ENCODE measurements around the gene CRTC2.

Gene CRTC2

GRCh38 chr1:153945795-153946621, 12.4 kb downstream of the CRTC2 start:
- DNase-seq (ENCODE audit: low read depth in 2 of 2): no peak

DNA sequence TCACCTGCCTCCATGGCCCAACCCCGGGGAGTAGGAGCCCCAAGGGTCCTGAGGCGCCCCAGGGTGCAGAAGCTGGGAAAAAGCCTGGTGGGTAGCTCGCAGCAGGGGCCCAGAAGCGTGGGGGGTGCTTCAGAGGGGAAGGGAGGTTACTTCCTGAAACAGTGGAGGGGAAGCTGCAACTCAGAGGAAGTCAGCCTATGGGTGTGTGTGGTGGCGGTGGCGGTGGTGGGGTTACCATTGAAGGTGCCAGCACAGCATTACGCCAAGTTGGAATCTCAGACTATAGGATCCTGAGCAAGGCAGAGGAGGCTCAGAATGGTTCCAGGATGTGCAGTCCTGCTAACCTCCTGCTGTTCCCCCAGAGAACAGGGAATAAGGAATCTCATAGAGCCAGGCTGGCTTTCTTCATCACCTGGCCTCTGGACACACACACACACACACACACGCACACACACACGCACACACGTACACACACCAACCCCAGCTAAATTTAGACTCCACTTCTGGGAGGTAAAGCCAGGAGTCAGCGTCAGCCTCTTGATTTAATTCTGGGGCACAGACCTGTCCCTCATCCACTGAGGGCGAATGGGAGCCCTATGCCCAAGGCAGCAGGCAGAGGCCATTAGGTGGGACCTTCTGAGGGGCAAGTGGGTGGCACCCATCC, 13.1 kb downstream of the CRTC2 start:
- DNase-seq (ENCODE audit: low read depth in 2 of 2): no peak

- no peak for DNase-seq (ENCODE audit: low read depth in 2 of 2)
Observed at GRCh38 chr1:153944827-153945117, 13.6 kb downstream of the CRTC2 start.

- no peak for DNase-seq (ENCODE audit: low read depth in 2 of 2)
Observed at GRCh38 chr1:153944005-153944826, 14.2 kb downstream of the CRTC2 start.

GRCh38 chr1:153942766-153943549, 15.5 kb downstream of the CRTC2 start:
- no peak for DNase-seq (ENCODE audit: low read depth in 2 of 2)

DNA sequence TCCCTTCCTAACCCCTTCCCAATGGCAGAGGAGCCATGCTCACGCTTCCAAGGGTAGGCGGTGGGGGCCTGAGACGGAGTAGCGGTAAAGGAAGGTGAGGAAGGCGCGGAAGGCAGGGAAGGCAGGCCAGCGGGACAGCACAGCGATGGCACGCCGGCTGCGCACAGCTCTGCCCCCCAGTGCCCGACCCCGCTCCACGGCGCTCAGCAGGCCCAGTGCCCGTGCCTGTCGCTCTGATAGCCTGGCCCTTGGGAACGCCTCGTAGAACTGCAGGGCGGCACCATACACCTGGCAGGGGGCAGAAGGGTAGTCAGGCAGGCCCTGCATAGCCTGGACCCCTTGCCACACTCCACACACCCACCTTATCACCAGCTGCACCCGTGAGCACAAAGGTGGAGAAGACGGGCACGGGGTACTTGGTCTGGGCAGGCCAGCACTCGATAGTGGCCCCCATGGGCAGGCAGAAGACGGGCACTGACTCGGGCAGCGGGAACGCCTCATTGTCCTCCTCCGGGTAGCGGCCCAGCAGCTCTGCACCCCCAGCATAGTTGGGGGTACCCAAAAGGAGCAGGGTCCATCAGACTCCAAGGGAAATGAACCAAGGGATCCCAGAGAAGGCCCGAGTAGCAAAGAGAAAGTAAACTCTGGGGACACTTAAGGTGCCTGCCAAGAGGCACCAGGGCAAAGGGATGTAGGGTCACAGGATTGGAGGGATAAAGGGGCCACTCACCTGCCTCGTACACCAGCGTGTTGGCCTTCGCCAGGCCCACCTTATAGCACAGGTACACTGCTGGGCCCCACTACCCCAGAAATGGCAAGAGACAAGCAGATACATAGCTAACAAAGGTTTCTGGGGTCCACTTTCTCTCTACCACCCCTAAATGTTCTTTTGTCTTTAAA, 16.3 kb downstream of the CRTC2 start:
- no peak for DNase-seq (ENCODE audit: low read depth in 2 of 2)

DNA sequence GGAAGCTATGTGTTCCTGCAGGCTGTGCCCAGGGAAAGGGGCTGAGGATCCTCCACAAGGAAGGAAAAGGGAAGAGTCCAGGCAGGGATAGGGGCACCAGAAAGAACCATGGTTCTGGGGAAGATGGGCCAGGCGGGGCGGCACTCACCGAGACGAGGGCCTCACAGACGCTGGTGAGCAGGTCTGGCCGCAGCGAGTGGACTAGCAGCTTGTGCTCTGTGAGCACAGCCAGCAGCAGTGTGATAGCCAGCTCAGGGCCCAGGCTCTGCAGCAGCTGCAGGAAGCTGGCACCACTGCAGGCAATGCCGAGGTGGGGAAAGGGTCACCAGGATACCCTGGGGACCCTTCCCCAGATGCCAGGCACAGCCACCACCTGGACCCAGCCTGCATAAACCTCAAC, 17.7 kb downstream of the CRTC2 start:
- no peak for DNase-seq (ENCODE audit: low read depth in 2 of 2)

- no peak for DNase-seq (ENCODE audit: low read depth in 2 of 2)
Observed at GRCh38 chr1:153939476-153939875, 18.9 kb downstream of the CRTC2 start.

GRCh38 chr1:153938996-153939395, 19.4 kb downstream of the CRTC2 start:
- no peak for DNase-seq (ENCODE audit: low read depth in 2 of 2)

GRCh38 chr1:153937331-153937730, 21.1 kb downstream of the CRTC2 start:
- no peak for DNase-seq (ENCODE audit: low read depth in 2 of 2)

DNA sequence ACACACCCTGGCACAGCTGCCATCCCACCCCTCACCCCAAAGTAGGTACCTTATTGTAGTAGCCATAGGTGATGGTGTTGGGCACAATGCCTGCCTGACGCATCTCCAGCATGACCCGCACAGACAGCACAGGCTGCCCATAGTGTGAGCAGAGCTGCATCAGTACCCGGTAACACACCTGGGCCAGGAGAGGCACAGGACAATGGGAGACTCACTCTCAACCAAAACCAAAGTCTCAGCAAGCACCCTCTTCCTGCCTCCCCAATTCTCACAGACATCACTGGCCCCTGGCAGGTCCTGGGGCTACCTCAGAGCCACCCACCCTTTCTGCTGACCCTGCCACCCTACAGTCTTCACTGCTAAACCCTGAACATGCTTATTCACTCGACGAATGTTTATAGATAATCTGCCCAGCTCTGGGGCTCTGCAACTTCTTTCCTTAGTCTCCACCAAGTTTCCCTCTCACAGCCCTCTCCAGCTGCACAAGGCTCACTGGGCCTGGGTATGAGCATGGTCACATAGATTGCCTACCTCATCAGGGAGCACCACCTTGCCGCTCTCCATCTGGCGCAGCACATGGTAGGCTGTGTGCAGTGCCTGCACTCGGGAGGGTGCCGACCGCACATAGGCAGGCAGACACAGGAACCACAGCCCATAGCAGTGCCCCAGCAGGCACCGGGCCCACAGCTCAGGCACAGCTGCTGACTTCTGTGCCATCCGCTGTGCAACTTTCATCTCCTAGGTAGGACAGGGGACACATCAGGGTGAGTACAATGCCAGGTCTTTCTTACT, 22.2 kb downstream of the CRTC2 start:
- no peak for DNase-seq (ENCODE audit: low read depth in 2 of 2)

GRCh38 chr1:153934746-153935145, 23.7 kb downstream of the CRTC2 start:
- DNase-seq (ENCODE audit: low read depth in 2 of 2): no peak

DNA sequence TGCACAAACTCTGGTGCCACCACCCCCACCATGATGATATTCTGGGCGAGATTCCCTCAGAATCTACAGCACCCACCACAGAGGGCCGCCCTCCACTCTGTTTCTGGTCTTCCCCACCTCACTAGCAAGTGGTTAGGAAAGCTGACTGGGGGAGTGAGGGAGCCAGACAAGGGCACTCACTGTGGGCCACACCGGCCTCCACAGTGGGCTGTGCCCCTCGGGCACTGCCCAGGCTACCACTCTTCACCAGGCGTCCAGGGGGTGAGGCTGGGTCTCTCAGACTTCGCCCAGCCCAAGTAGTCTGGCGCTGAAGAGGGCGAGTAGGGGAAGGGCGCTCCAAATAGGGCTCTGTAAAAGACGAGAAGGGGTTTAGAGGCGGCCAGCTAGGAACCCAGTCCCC, 24.5 kb downstream of the CRTC2 start:
- no peak for DNase-seq (ENCODE audit: low read depth in 2 of 2)

DNA sequence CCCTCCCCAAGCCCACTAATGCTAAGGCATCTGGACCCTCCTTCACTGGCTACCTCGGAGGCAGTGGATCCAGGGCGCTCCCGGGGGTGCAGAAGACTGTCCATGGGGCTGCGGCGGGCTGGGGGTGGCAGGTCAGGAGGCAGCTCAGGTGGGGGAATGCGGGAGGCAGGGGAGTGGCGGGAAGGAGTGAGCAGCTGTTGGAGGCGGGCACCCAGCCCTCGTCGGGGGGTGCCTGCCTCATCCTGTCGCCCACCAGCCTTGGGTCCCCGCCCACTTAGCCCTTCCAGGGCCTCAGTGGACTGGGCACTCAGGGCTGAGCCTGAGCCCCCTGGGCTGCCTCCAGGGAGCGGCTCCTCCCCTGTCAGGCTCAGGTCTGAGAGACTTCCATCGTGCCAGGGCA, 25.0 kb downstream of the CRTC2 start:
- DNase-seq (ENCODE audit: low read depth in 2 of 2): no peak

DNA sequence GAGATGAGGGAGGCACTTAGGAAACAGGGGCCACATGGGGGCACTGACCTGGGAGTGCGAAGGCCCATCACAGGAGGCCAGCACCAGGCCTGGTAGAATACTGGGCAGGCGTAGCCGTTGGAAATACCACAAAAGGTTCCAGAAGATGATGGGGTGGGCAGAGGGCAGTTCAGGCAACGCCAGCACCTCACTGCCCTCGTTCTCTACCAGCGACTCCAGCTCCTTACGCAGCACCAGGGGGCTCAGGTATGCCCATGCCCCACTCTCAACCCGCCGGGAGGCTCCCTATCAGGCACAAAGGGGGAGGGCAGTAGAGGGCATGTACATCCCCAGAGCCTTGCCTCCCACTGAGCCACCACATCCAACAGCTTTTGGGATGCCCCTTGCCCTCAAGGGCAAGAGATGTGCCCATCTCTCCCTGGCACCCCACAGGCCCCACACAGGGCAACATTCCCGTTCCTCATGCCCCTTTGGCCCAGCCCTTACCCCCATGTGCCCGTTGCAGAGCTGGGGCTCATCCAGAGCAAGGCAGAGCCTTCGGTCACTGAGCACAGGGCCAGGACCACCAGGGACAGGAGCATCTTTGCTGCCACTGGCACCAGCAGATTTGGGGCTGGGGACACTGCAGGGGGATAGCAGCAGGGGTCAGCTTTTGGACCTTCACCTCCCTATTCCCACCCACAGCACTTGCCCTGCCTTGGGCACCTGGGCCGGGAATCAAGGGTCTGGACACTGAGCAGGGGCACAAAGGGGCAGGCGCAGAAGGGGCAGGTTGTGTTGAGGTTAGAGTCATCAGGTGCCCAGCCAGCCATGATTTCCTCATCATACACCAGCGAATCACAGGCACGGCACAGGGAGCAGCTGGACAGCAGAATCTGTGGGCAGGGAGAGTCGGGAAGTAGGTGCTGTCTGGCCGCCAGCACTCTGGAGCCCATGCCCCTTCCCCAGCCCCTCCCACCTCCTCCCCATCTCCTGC, 26.0 kb downstream of the CRTC2 start:
- no peak for DNase-seq (ENCODE audit: low read depth in 2 of 2)

DNA sequence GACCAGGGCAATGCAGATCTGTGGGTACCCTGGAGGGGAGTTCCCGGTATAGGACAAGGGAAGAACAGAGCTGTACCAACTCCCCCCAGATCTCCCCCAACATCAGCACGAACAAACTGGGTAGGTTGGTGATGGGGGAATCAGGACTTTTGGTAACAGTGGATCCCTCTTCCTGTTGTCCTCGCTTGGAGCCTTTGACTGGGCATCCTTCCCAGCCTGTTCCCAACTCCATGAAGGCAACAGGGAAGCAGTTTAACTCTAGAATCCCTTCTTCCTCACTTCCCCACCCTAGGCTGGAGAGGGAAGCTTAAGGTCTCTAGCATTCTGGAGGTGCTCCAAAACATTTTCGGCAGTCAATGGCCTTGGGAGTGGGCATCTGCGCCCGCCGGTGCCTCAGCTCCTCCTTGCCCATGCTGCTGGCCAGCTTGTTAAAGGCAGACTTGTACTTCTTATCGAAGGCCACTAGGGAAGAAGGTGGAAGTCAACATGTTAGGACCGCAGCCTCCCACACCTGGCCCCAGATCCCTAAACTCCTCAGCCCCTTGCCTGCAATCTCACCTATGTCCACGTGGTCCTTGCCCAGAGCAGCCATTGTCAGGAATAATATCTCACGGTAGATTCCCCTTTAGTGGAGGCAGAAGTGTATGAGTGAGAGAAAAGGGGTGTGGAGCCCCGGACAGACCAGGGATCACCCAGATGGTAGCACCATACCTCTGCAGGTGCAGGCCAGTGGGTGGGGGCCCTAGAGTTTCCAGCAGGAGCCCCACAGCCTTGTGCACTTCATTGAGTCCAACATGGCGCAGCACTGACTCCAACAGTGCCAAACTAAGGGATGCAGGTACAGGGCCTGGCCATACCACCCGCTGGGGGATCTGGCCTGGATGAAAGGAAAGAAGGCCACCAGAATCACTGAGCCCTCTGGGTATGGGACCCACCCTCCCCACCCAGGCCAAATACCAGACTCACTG, 28.1 kb downstream of the CRTC2 start:
- no peak for DNase-seq (ENCODE audit: low read depth in 2 of 2)

- no peak for DNase-seq (ENCODE audit: low read depth in 2 of 2)
Observed at GRCh38 chr1:153929426-153929825, 29.0 kb downstream of the CRTC2 start.

Data from stimulated activated CD4-positive, alpha-beta T cell treated with anti-CD3 and anti-CD28 coated beads, Interleukin-1b, Interleukin-23, amount 100 ng/mL, for 1 hour (primary cell).